Left lung (tissue), 10 donors: Measurements from ENCODE around the gene ASCC3. TPM values are rescaled to one million over a fixed set of nuclear protein-coding genes. Genes with fewer than 3 reads are reported as not detected.

Experiments
- ATAC-seq: fragments of 200-7000 bp; cut with Tn5 transposase; one replicate; pipeline ENCODE4 v1.9.1; 2020; ENCODE audit warnings: moderate library complexity
- DNase-seq, 4 donors: peaks; one replicate each; pipeline ENCODE4 v3.0.0-alpha.2; 2013 to 2020
- H3K27ac ChIP-seq, 2 donors: fragments of 200-600 bp; sonication (generic) in 1 of 2; one replicate each; pipeline versions ENCODE4 v1.5.0 to v1.8.0; 2020 to 2021
- H3K27me3 ChIP-seq, 2 donors: fragments of 200-600 bp; sonication (generic) in 1 of 2; one replicate each; pipeline versions ENCODE4 v1.5.0 to v1.8.0; 2020 to 2021
- H3K36me3 ChIP-seq, 2 donors: fragments of 200-600 bp; sonication (generic) in 1 of 2; one replicate each; pipeline versions ENCODE4 v1.5.0 to v1.8.0; 2020 to 2021
- H3K4me1 ChIP-seq, 2 donors: fragments of 200-600 bp; one replicate each; pipeline ENCODE4 v1.8.0; 2021
- H3K4me3 ChIP-seq, 2 donors: fragments of 200-600 bp; sonication (generic) in 1 of 2; one replicate each; pipeline versions ENCODE4 v1.5.0 to v1.8.0; 2020 to 2021; ENCODE audit warnings: mild to moderate bottlenecking in 1 of 2
- H3K9me3 ChIP-seq, 2 donors: fragments of 200-600 bp; sonication (generic) in 1 of 2; one replicate each; pipeline versions ENCODE4 v1.5.0 to v1.8.0; 2020 to 2021
- intact Hi-C, 2 donors: fragments of 100-400 bp; cut with DNase I; formaldehyde crosslinking; loops; one replicate each; pipeline versions ENCODE4 v1.11.2 to v1.14.2; 2022
- polyA plus RNA-seq, 6 donors: library from polyadenylated mRNA; unstranded; fragments of 120-200 nt; gene quantifications; one replicate each; pipeline ENCODE4 v1.2.1, GENCODE V29; 2013; ENCODE audit not compliant: insufficient read length in 6 of 6
- total RNA-seq, 2 donors: library from RNA; stranded (reverse); fragmentation: NEBNext Ultra II Directional; extraction: Animal tissue kit (Norgen Biotek cat#: 25700); gene quantifications; one replicate each; pipeline ENCODE4 v1.2.1, GENCODE V29; 2021
- TF ChIP-seq, protein P1 (sequence below), 2 donors: fragments of 200-600 bp; sonication (generic) in 1 of 2; IDR thresholded peaks; one replicate each; pipeline versions ENCODE4 v1.5.0 to v1.8.0; 2021; ENCODE audit warnings: antibody characterized with exemption in 2 of 2
- donor health status: DM: no; HTN: yes; CAD: no.
- donor health status: DM: no; HTN: no; CAD: no.

Gene ASCC3
- total and polyA plus RNA-seq, 8 donors: 20.6 to 43.2 (median 23.4) TPM

- Histone ChIP-seq H3K36me3 (peaks cover 0 to 9% of the 10 kb centered on the region in 2 donors), H3K9me3 (no peaks in the 10 kb centered on the region), H3K4me1 (no peaks in the 10 kb centered on the region), H3K27ac (no peak overlapping the region), H3K27me3 (no peaks in the 10 kb centered on the region), H3K4me3 (no peak overlapping the region)
- DNase-seq: no peak
- intact Hi-C loops: no loop called here
- ATAC-seq: no peak
- TF ChIP-seq, protein P1, sequence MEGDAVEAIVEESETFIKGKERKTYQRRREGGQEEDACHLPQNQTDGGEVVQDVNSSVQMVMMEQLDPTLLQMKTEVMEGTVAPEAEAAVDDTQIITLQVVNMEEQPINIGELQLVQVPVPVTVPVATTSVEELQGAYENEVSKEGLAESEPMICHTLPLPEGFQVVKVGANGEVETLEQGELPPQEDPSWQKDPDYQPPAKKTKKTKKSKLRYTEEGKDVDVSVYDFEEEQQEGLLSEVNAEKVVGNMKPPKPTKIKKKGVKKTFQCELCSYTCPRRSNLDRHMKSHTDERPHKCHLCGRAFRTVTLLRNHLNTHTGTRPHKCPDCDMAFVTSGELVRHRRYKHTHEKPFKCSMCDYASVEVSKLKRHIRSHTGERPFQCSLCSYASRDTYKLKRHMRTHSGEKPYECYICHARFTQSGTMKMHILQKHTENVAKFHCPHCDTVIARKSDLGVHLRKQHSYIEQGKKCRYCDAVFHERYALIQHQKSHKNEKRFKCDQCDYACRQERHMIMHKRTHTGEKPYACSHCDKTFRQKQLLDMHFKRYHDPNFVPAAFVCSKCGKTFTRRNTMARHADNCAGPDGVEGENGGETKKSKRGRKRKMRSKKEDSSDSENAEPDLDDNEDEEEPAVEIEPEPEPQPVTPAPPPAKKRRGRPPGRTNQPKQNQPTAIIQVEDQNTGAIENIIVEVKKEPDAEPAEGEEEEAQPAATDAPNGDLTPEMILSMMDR (IDR thresholded peaks at IDR 0.05): no peak
Observed at GRCh38 chr6:100671740-100672139, 209.4 kb downstream of the ASCC3 start.

GRCh38 chr6:100670056-100670455 lies 211.1 kb downstream of the ASCC3 start:
- no peak for ATAC-seq
- Histone ChIP-seq H3K27ac (no peak overlapping the region), H3K4me3 (no peak overlapping the region), H3K4me1 (no peaks in the 10 kb centered on the region), H3K27me3 (no peaks in the 10 kb centered on the region), H3K36me3 (peaks cover 0 to 5% of the 10 kb centered on the region in 2 donors), H3K9me3 (no peaks in the 10 kb centered on the region)
- intact Hi-C loops: no loop called here
- no peak for DNase-seq
- TF ChIP-seq, protein P1 (IDR thresholded peaks at IDR 0.05): no peak

- no peak overlapping the region for H3K27ac ChIP-seq
- H3K36me3 ChIP-seq: peaks cover 0 to 6% of the 10 kb centered on the region in 2 donors
- H3K4me3 ChIP-seq: no peak overlapping the region
- H3K27me3 ChIP-seq: no peaks in the 10 kb centered on the region
- no peaks in the 10 kb centered on the region for H3K9me3 ChIP-seq
- no peaks in the 10 kb centered on the region for H3K4me1 ChIP-seq
- TF ChIP-seq, protein P1 (IDR thresholded peaks at IDR 0.05): no peak
- intact Hi-C loops: no loop called here
- ATAC-seq (no peak), DNase-seq (no peak)
Observed at GRCh38 chr6:100665041-100665380, 216.1 kb downstream of the ASCC3 start.

- DNase-seq (peak in 2 of 4 donors; percentile 18 to 28), ATAC-seq (peak; percentile 78)
- Histone ChIP-seq H3K27ac (no peak overlapping the region), H3K9me3 (no peaks in the 10 kb centered on the region), H3K27me3 (no peaks in the 10 kb centered on the region), H3K4me1 (no peaks in the 10 kb centered on the region), H3K4me3 (no peak overlapping the region), H3K36me3 (peaks cover 0 to 6% of the 10 kb centered on the region in 2 donors)
- TF ChIP-seq, protein P1 (IDR thresholded peaks at IDR 0.05): peak; percentile 52 to 56
- intact Hi-C loops: no loop called here
Observed at GRCh38 chr6:100664274-100665040, 216.7 kb downstream of the ASCC3 start.

DNA sequence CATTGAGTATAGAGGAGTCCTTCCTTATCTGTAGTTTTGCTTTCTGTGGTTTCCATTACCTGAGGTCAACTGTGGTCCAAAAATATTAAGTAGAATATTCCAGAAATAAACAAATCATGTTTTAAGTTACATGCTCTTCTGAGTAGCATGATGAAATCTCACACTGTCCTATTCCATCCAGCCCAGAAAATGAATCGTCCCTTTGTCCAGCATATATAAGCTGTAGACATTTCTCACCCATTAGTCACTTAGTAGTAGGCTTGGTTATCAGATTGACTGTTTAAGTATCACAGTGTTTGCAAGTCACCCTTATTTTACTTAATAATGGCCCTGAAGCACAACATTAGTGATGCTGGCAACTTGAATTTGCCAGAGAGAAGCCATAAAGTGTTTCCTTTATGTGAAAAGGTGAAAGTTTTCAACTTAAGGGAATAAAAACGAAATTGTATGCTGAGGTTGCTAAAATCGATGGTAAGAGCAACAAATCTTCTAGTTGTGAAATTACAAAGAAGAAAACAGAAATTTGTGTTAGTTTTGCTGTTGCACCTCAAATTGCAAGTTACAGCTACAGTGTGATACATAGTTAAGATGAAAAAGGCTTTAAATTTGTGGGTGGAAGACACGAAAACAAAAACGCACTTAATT lies 217.8 kb downstream of the ASCC3 start:
- intact Hi-C loops: no loop called here
- no peak for DNase-seq
- Histone ChIP-seq H3K4me3 (no peak overlapping the region), H3K9me3 (no peaks in the 10 kb centered on the region), H3K36me3 (peaks cover 0 to 6% of the 10 kb centered on the region in 2 donors), H3K27me3 (no peaks in the 10 kb centered on the region), H3K4me1 (no peaks in the 10 kb centered on the region), H3K27ac (no peak overlapping the region)
- no peak for ATAC-seq
- TF ChIP-seq, protein P1 (IDR thresholded peaks at IDR 0.05): no peak
